A673 (cell line): Measurements from ENCODE around the gene SRPX.

ENCODE experiments used
- CTCF ChIP-seq: fragments of 300-800, 200-600 bp; sonication (generic); conservative IDR thresholded peaks from 2 replicates; pipeline ENCODE4 v1.5.1; 2017; ENCODE audit warnings: low read depth, mild to moderate bottlenecking, antibody characterized with exemption, low read length, moderate library complexity, mixed read lengths
- EZH2 ChIP-seq: fragments of 200-600 bp; sonication (generic); IDR thresholded peaks from 2 replicates; pipeline ENCODE4 v1.6.1; 2017; ENCODE audit warnings: borderline replicate concordance, low read depth, mild to moderate bottlenecking, mixed read lengths, antibody characterized with exemption, low read length; ENCODE audit not compliant: poor library complexity, severe bottlenecking

GRCh38 chrX:38175139-38175538 is 45.5 kb downstream of the SRPX start:
- TF ChIP-seq EZH2 (no peak), CTCF (peak; percentile 67)
